ENCODE data around the gene SCARB1. TPM values are rescaled to one million over a fixed set of nuclear protein-coding genes. Genes with fewer than 3 reads are reported as not detected.

Gene SCARB1
- total and polyA plus RNA-seq, 2 of the 13 experiments (the other 11 are each of a cell fraction or from before 2014, with no cell fraction given), result 63.4 to 160 TPM

DNA sequence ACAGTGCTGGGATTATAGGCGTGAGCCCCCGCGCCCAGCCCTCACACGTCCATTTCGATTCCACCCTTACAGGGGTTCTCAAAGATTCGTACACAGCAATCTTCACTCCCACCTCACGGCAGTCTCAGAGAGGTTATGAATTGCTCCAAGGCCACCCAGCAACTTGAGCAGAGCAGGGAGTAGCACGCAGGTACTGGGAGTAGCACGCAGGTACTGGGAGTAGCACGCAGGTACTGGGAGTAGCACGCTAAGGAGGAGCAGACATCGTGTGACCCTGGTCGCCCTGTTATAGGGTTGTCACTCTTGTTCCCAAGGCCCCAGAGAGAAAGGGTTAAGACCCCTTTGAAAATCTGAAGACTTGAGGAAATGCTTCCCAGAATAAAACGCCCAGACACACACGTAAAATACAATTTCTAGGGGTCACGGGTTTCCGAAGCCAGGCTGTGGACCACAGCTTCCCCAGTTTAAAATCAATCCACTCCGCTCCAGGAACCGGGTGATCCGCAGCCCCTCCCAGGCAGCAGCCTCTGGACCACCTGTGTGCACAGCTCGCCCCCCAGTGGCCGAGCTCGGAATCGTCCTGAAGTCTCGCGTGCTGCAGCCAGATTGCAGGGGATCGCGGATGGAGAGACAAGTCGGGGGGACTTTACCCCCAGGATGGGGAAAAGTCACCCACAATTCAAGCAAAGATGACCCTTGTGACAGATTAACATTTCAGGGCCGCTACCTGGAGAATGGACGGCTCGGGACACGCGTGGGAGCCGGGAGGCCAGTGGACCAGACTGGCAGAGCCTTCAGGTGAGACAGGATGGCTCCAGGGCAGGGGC is 92.0 kb downstream of the SCARB1 start (continued):
- no peak for TF ChIP-seq NR2F1 (CRISPR knock-in tag; IDR thresholded peaks at IDR 0.05)
- TF ChIP-seq ZNF720 (CRISPR knock-in tag; IDR thresholded peaks at IDR 0.05), result no peak
- peak; percentile 45; the same call in 1 of the 2 replicates for TF ChIP-seq ZNF788 (CRISPR knock-in tag; IDR thresholded peaks at IDR 0.05; ENCODE audit: borderline replicate concordance)
- TF ChIP-seq, protein P1, sequence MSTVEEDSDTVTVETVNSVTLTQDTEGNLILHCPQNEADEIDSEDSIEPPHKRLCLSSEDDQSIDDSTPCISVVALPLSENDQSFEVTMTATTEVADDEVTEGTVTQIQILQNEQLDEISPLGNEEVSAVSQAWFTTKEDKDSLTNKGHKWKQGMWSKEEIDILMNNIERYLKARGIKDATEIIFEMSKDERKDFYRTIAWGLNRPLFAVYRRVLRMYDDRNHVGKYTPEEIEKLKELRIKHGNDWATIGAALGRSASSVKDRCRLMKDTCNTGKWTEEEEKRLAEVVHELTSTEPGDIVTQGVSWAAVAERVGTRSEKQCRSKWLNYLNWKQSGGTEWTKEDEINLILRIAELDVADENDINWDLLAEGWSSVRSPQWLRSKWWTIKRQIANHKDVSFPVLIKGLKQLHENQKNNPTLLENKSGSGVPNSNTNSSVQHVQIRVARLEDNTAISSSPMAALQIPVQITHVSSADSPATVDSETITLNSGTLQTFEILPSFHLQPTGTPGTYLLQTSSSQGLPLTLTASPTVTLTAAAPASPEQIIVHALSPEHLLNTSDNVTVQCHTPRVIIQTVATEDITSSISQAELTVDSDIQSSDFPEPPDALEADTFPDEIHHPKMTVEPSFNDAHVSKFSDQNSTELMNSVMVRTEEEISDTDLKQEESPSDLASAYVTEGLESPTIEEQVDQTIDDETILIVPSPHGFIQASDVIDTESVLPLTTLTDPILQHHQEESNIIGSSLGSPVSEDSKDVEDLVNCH (CRISPR knock-in tag; IDR thresholded peaks at IDR 0.05), result no peak
- TF ChIP-seq FOXA3 (CRISPR knock-in tag; IDR thresholded peaks at IDR 0.05), result 0 out of 2 replicates have a peak, but pooled peaks have one; percentile 19
- peak; percentile 65 for TF ChIP-seq ZEB1 (IDR thresholded peaks at IDR 0.05; ENCODE audit: insufficient replicate concordance, low read depth)
- TF ChIP-seq, protein P2, sequence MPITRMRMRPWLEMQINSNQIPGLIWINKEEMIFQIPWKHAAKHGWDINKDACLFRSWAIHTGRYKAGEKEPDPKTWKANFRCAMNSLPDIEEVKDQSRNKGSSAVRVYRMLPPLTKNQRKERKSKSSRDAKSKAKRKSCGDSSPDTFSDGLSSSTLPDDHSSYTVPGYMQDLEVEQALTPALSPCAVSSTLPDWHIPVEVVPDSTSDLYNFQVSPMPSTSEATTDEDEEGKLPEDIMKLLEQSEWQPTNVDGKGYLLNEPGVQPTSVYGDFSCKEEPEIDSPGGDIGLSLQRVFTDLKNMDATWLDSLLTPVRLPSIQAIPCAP (CRISPR knock-in tag; IDR thresholded peaks at IDR 0.05; ENCODE audit: low read depth), result no peak
- TF ChIP-seq ZNF230 (CRISPR knock-in tag; IDR thresholded peaks at IDR 0.05), result no peak
- peak; percentile 21 for TF ChIP-seq TEAD3 (CRISPR knock-in tag; optimal IDR thresholded peaks at IDR 0.05; ENCODE audit: borderline replicate concordance)
- no peak for TF ChIP-seq MAF1 (CRISPR knock-in tag; IDR thresholded peaks at IDR 0.05; ENCODE audit: borderline replicate concordance)
- TF ChIP-seq CEBPG (CRISPR knock-in tag; IDR thresholded peaks at IDR 0.05), result no peak
- TF ChIP-seq FOXP1 (IDR thresholded peaks at IDR 0.05), result no peak
- TF ChIP-seq FOXP1 (CRISPR knock-in tag; IDR thresholded peaks at IDR 0.05), result no peak
- 0 out of 2 replicates have a peak, but pooled peaks have one; percentile 9 for TF ChIP-seq PPARG (CRISPR knock-in tag; conservative IDR thresholded peaks at IDR 0.05)
- TF ChIP-seq, protein P3, sequence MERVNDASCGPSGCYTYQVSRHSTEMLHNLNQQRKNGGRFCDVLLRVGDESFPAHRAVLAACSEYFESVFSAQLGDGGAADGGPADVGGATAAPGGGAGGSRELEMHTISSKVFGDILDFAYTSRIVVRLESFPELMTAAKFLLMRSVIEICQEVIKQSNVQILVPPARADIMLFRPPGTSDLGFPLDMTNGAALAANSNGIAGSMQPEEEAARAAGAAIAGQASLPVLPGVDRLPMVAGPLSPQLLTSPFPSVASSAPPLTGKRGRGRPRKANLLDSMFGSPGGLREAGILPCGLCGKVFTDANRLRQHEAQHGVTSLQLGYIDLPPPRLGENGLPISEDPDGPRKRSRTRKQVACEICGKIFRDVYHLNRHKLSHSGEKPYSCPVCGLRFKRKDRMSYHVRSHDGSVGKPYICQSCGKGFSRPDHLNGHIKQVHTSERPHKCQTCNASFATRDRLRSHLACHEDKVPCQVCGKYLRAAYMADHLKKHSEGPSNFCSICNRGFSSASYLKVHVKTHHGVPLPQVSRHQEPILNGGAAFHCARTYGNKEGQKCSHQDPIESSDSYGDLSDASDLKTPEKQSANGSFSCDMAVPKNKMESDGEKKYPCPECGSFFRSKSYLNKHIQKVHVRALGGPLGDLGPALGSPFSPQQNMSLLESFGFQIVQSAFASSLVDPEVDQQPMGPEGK (CRISPR knock-in tag; IDR thresholded peaks at IDR 0.05), result 0 out of 2 replicates have a peak, but pooled peaks have one; percentile 43
- TF ChIP-seq SOX6 (IDR thresholded peaks at IDR 0.05), result no peak
- no peak for TF ChIP-seq SOX6 (CRISPR knock-in tag; IDR thresholded peaks at IDR 0.05)
- peak; percentile 81 for TF ChIP-seq ZMYM3 (CRISPR knock-in tag; IDR thresholded peaks at IDR 0.05)
